HG03342 (cell line): ENCODE results near the gene CNOT11.
"Not testable (repeated sequence)": the region's sequence is repeated elsewhere in the genome, so short reads cannot be mapped to it uniquely, and the experiment has no call there.

ENCODE experiments used
- ATAC-seq: cut with Tn5 transposase; IDR thresholded peaks from one replicate; pipeline ENCODE4 v1.9.1; 2021; ENCODE audit warnings: mild to moderate bottlenecking, moderate library complexity; ENCODE audit not compliant: unreplicated experiment

Gene CNOT11

GRCh38 chr2:101307950-101308431 lies 55.3 kb downstream of the CNOT11 start:
- peak; percentile 17 for ATAC-seq

- ATAC-seq: peak; percentile 61
These were observed 55.9 kb downstream of the CNOT11 start, which contains the start of gene RNF149 for GRCh38 chr2:101308432-101309210. Gene RNF149 (minus strand): TSS chr2:101308701. CDS start chr2:101308588, 113 bp downstream.

DNA sequence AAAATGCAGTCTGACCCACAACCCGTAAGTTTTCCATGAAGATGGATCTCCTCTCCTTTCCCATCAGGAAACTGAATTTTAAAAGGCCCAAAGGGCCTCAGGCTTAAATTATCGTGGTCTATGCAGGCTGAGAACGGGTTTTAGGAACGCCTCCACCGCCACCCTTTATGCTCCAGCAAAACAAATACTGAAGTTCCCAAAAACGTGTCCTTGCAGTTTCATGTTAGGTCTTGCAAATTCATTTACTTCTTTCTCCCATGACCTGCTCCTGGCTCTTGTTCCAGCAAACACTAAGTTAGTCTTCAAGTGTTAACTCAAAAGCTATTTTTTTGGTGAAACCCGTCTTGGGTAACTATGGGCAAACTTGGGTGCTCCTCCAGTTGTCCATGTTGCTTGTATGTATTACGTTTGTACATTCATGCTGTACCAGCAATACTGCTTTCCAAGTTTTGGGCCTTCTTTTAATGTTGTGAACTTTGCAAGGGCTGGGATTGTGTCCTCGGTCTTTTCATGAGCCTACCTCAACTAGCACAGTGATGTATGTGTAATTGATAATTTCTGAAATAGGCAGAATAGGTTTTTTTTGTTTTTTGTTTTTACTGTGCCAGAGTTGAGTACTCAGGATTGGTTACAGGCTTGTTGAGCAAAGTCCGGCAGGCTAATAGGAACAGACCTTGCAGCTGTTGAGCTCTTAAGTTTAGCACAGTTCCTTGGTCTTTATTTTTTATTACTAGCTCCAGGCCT lies 57.6 kb downstream of the CNOT11 start:
- no peak for ATAC-seq

DNA sequence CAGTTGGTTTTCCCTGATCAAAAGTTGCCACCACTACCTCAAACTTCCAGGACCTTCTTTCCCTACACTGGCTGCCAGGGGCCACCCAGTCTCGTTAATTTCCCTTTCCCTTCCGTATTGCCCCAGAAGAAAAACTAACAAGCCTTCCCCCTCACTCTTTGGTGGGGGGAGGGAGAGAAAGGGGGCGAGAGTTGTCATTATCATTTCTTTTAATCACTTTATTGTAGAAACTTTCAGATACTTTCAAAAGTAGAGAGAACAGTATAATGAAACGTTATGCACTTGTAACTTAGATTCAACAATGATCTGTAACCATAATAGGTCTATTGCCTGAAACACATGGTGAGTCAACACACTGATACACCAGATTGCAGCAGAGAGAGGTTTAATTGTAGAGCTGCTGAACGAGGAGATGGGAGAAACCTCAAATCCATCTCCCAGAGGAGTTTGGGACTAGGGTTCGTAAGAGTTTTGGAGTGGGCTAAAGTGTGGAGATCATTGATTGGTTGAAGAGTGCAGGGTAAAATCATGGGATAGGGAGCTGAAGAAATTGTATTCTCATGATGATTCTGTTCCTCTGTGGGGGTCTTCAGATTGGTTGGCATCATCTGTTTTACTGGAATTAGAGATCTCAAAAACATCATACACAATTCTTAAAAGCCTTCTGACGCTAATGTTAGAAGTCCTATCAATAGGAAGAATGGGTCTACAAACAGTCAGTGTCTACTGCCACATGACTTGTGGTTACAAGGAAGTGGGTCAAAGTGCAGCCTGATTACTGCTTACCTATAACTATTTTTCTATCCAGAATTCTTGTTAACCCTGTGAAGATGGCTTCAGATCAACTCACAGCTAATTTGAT lies 58.4 kb downstream of the CNOT11 start:
- no peak for ATAC-seq

DNA sequence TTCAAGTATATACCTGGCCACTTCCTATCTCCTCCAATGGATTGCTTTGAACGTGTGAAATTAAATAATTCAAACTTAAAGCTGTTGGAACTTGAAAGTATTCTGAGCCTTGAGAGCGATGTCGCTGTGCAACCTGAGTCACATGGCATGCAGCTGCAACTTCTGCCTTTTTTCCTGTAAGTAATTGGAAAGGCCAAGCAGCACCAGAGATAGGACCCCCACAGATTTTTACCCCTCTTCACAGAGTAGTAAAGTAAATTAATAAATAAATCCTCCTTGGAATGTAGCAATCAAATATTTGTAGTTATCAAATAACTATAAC lies 59.0 kb downstream of the CNOT11 start:
- ATAC-seq: no peak

GRCh38 chr2:101316568-101316967 lies 63.9 kb downstream of the CNOT11 start:
- not testable (repeated sequence) for ATAC-seq
